SIG-M5 treated with dmso at 0.1 percent for 504 hours (cell line): Measurements from ENCODE around the gene FMN1.

ENCODE experiments used
- DNase-seq: peaks from one replicate; lab custom pipeline; 2025; ENCODE audit not compliant: unreplicated experiment; lab: John Stamatoyannopoulos, UW

FMN1 gene

DNA sequence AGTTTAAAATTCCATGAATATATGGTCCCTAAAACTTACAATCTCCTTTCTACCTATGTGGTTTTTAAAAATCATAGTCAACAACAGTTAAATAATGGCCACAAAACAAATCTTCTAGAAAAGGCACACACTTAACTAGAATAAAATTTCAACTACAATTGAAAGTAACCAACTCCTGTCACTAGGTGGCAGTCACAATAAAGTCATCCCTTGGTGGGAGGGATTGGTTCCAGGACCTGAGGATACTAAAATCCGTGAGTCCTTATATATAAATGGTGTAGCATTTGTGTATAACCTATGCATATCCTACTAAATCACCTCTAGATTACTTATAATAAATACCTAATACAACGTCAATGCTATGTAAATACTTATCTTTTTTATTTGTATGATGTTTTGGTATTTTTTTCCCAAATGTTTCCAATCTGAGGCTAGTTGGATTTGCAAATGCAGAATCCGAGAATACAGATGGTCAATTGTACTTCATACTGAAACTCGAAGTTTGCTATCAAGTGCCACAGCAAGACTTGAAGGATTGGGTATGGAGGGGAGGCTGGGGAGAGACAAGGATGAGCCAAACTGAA, 172.6 kb downstream of the FMN1 start:
- no peak for DNase-seq

DNA sequence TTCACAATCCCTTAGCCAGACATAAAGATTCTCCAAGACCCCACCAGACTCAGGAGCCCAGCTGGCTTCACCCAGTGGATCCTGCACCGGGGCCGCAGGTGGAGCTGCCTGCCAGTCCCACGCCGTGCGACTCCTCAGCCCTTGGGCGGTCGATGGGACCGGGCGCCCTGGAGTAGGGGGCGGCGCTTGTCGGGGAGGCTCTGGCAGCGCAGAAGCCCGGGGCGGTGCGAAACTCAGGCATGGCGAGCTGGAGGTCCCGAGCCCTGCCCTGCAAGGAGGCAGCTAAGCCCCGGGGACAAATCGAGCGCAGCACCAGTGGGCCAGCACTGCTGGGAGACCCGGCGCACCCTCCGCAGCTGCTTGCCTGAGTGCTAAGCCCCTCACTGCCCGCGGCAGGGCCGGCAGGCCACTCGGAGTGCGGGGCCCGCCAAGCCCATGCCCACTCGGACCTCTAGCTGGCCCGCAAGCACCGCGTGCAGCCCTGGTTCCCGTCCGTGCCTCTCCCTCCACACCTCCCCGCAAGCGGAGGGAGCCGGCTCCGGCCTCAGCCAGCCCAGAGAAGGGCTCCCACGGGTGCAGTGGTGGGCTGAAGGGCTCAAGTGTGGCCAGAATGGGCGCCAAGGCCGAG, 175.0 kb downstream of the FMN1 start:
- no peak for DNase-seq

DNA sequence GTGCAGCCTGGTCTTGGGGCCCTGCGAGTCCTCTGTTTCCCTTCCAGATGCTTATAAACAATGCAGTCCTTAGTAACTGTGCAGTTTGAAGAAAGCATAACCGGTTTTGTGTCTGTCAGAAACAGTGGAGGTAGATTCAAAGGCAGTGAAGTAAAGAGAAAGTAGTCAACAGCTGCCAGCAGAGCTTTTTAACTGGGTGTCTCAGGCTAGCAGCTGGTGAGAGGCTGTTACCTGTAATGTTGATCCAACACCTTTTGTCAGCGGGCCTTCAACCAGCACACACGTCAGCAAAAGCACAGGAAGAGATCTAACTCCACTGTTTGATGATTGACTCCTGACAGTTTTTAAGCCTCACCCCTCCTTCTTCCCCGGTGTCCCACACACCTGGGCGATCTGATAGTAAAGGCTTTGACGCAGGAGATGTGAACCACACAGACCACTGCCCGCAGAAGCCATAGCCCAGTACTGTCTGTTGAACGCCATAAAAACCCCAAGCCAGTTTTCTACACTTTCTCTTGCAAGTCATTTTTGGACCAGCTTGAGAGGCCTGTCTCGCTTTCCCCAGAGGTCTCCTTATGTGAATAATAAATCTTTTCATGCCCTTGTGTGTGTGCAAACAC, 178.0 kb downstream of the FMN1 start:
- DNase-seq, result no peak

DNA sequence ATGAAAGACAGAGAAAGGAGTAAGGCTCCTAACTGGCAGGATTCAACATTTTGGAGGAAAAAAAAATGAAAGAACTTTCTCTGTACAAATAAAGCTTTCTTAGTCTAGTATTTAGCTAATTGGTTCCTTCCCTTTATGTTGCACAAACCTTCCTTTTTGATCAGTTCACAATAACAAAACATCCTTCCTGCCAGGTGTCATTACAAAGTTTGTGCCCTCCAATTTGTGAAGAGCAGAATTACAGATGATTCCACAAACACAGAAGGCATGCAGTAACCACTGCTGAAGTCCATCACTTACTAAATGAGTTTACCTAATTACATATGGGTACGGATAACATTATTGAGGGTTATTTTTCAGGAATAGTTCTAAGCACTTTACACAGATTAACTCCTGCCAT, 179.9 kb downstream of the FMN1 start:
- DNase-seq, result no peak

DNA sequence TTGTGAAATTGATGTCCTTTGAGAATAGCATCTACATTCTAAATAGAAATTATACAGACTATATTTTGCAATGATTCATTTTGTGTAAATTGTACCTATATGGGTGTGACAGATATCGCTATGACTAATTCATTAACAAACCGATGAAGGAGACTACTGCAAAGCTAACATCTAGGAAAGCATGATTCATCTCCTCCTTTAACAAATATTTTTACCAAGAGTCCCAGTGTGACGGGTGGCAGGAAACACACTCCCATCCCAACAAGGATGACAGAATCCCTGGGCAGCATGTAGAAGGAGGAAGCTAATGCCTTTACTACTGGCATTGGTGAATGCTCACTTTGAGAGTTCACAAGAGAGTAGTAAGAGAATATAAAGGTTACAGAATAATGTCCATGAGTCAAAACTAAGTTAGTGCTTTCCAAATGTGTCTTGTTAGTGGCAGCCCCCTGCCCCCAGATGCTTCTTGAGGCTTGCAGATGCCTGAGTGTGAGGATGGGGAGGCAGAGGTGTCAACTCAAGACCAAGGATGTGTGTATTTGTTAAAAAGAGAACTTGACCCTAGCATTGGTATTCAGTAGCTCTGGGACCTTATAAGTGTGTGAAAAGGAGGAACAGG, 180.6 kb downstream of the FMN1 start:
- no peak for DNase-seq

DNA sequence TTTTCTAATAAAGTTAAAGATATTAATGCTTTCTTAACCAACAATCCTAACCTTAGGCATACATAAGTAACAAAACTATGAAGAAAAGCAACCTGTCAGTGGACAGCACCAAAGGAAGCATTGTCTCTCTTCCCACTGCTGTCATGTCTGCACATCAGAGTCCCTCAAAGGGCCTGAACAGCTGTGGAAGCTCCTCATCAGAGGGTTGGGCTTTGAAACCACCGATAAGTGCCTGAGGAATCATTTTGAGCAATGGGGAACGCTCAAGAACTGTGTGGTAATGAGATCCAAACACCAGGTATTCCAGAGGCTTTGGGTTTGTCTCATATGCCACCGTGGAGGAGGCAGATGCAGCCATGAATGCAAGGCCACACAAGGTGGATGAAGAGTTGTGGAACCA, 182.5 kb downstream of the FMN1 start:
- DNase-seq, result no peak

DNA sequence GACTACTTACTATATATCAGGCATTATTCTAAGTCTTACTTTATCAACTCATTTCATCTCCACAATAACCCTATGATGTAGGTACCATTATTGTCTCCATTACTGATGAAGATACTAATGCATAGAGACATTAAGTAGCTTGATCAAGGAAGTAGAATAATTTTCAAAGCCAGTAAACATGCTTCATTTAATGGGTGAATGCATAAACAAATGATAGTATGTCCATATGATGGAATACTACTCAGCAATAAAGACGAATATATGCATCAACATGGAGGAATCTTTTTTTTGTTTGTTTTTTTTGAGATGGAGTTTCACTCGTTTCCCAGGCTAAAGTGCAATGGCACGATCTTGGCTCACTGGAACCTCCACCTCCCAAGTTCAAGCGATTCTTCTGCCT, 184.9 kb downstream of the FMN1 start:
- DNase-seq, result no peak

DNA sequence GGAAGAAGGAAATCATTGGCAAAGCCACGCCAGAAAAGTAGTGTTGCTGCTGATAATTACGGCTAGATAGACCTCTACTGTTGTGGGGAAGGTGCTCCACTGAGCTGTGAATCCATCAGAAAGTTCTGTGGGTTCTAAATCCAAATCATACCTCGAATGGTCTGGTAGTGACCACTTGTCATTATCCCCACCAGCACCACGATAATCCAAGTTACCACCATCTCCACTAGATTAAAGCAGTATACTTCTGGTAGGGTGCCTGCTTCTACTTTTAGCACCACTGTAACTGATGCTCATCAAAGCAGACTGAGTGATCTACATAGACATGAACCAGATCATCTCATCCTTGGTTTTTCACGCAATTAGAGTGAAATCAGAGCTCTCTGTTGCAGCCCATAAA, 185.5 kb downstream of the FMN1 start:
- DNase-seq, result no peak

DNA sequence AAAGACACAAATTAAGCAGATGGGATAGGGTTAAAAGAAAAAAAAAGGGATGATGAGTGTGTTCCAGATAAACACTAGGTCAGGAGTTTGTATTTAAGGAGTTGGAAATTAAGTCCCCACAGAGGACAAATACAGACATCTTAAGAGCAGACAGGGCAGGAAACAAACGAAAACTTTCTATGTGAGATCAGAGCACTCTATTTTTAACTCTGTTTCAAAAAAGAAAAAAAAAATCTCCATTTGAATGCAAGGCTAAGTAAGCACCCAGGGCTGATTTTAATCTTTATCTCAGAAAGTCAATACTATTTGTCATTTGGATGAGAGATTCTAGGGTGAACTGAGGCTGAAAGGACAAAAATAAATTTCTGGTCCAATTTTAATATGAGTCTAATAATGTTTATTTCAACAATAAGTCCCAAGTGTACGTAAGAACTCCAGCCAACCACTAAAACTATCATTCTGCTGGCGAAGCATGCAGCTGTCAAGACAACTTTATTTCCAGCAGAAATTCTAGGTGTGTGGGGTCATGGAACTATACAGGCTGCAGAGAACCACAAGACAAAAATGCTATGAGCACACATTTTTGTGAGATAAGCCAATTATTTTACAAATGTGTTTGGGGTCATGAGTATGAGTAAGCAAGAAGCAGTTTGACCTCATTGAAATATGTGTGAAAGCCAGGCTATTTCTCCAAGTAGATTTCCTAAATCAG, 186.1 kb downstream of the FMN1 start:
- DNase-seq, result no peak

DNA sequence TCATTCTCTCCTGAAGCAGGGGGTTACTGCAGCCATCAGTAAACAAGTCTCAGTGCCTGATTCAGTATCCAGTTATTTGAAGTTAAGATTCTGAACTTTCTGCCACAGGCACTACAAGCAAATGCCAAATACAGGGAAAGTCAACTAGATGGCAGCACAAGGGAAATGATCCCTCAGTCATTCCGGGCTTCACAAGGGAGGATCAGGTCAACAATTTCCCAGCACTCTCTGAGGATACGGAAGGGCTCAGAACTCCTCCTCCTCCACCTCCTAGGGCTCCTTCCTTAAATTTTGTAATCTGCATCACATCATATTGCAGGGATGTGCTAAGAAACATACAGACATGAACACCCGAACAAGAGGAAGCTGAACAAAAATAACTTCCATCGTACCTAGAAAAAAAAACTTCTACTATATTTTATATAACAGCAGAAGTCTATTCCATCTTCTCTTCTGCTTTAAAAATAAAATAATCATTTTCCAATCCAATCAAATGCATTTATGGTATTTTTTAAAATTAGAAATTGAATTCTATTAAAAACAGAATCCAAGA, 187.1 kb downstream of the FMN1 start:
- DNase-seq, result no peak

DNA sequence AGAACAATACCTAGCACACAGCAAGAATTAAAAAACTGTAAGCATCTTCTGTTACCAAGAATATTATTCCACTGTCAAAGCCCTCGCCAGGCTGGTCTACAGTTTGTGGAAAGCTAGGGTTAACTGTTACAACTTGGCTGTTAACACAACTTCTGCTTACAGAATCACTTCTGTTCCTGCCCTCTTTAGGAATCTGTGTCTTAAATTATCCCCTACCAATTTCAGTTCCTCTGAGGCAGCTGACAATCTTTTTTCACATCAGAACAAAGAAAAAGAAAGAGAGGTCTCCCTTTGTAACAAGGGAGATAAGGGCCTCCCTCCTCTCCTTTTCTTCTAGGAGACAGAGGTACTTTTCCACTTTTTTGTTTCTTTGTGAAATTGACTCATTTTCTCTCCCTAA, 188.9 kb downstream of the FMN1 start:
- DNase-seq, result peak; percentile 32

DNA sequence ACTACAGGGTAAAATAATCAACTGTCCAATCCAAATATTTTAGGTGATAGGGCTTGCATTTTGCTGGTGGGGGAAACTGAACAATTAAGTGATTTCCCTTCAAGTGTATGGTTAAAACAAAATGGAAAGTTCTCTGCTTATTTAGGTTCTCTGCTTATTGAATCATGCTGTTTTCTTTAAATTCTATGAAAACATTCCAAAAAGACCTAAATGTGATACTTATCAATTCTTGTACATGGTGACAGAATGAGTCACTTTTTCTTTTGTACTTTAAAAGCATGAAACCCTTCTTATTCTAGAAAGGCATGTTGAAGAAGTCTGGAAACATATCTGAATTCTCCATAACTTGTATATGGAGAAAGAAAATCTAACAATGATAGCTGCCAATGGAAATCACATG, 192.6 kb downstream of the FMN1 start:
- no peak for DNase-seq

DNA sequence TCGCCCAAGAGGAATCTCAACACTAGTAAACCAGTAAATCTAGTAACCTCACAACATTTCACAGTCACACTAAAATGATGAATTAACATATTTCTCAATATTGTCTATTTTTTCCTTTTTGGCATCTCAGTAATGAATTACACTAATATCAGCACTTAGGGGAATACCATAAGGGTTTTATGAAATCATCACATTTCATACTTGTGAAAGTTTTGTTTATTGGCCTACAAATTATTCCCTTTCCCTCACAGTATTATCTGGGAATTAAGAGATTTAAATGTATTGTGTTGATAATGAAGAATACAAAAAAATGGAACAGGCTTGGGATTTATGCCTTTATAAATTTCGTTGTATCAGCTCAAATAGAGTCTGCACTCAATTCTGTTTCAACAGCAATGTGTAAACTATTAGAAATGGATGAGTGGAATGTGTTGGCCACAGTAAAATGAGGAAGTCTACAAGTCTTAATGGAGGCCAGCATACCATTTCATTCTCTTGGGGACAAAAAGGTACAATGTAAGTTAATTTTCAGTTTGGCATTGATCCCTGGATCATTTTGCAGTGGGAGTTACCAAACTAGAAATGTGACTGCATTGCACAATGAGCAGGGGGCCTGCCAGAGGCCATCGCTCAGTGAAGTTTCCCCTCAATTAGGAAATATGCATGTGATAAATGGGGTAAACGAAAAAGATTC, 195.4 kb downstream of the FMN1 start:
- no peak for DNase-seq

DNA sequence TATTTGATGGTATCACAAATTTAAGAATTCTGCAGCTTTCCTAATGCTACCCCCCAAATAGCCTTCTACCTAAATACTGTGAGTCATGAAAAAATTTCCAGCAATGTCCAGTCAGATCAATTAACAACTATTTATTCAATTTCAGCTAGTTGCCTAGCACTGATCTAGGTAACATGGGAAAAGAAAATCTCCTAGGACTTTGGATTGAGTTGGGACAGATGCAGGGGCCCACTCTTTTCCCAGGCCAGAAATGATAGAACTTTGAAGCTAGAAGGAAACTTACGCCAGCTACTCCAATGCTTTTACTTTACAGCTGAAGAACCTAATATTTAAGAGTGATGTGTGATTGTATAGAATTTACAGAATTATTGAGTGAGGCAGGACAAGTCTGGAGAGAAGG, 196.3 kb downstream of the FMN1 start:
- no peak for DNase-seq

DNA sequence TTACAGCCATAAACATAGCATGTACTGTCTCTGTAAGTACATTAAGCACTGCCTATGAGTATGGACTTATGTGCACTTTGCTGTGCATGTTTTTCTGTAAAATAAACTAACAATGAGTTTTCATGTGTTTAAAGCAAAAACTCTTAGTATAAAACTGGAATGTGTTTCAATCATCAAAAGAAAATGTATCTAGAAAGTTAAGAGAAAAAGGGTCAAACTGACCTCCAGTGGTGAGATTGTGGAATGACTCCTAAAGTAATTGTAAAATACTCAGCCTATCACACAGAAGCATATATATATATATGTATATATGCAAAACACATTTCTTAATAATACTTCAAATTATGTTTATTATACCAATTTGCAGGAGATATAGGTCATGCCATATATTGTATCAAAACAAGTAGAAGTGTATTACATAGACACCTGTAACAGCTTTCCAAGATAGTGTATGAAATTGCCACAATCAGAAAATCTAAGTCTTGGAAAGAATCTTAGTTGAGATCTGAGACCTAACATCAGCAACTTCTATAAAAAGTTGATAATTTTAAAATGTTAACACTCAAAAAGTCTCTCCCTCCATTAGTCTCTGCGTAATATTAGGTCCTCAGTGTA, 199.6 kb downstream of the FMN1 start:
- DNase-seq, result no peak

DNA sequence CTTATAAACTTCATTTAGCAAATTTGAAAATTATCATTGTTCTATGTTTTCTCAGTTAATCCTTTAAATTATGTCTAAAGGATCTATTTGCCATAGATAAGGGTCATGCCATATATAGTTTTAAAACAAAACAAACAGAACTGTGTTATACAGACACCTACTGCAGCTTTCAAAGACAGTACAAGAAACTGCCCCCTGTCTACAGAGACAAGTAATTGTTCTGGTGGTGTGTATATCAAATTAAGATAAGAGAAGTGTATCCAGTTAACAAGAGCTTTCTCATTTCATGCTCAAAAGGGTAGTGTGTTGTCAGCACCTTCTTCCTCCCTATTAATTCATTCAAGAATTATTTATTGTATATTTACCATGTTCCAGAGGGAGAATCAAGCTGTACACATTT, 201.2 kb downstream of the FMN1 start:
- no peak for DNase-seq

DNA sequence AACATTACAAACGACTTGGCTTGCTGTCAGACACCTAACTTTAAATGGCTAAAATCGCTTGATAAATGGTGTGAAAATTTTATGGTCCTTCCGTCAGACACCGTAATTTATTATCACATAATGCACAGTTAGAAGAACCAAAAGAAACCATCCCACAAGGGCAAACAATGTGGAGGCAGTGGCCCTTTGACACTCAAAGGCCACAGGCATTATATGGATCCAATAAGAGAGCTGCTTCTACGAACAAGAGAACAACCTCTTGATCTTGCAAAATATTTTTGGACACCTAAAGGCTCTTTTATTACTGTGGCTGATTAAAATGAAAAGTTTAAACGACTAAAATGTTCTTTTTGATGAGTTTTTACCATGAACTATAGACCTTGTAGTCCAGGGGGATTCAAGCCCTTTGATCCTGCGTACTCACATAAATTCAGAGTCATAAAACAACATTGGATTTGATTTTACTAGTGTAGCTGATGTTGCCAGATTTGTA, 202.8 kb downstream of the FMN1 start:
- DNase-seq, result no peak

DNA sequence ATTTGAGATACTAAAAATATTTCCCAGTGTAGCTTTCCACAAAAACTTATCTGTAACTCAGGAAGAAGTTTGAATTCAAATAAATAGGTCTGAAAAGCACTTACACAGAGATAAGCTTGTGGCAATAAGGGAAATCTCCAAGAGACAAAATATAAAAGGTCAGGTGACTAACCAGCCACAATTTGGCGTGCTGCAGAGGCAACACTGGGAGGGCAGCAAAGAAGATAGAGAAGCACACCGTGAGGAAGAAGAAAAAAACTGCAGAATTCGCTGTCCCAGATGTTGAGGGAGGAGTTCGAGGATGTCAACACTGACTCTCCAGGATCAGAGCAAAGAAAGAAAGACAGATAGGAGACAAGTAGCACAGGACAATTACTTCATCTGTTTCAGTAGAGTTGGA, 204.4 kb downstream of the FMN1 start:
- no peak for DNase-seq

DNA sequence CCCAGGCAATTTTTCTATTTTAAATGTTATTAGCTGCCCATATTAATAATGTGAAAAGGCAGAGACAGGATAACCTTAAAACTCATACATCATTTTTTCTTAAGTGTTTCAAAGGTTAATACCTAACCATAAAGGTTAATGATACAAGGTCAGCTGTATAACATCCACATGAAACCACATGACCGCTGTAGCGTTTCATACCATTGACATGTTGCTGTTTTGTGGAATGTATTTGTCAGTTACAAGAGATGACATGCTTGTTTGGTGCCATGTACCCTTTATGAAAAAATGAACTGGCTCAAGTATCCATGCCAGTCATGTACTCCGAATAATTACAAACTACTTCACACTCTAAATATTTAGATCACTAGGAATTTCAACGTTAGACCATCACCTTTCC, 207.4 kb downstream of the FMN1 start:
- no peak for DNase-seq

DNA sequence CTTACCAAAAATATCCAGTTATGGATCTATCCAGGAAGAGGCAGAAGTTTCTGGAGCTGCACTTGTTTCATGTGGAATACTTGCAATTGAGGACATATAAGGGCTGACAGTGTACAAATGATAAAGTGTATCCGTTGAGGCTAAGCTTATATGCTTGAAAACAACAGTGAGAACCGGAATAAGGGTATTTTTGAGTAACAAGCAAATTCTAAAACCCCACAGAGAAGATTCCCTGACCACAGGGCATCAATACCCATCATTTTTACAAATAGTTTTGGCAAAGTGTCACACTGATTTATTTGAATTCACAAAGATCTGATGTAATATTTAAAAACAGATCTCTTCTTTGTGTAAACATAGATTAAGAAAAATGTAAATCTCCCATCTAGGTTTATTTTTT, 208.4 kb downstream of the FMN1 start:
- DNase-seq, result no peak
